GM04503 (cell line): ENCODE data around the gene RIC3.

Experiments
- DNase-seq: peaks from one replicate; pipeline ENCODE4 v3.0.0-alpha.2; 2012; ENCODE audit warnings: low read depth

The RIC3 gene

GRCh38 chr11:8066911-8067455 is 101.8 kb downstream of the RIC3 start:
- DNase-seq, result no peak

GRCh38 chr11:8066036-8066910 is 102.6 kb downstream of the RIC3 start:
- no peak for DNase-seq

GRCh38 chr11:8065031-8065430 is 103.8 kb downstream of the RIC3 start:
- DNase-seq, result no peak

- DNase-seq, result no peak
These were observed 105.5 kb downstream of the RIC3 start for GRCh38 chr11:8063324-8063723.

GRCh38 chr11:8062781-8063257 is 106.0 kb downstream of the RIC3 start:
- DNase-seq, result no peak

GRCh38 chr11:8061555-8062428 is 107.0 kb downstream of the RIC3 start:
- no peak for DNase-seq

GRCh38 chr11:8060801-8061554 is 107.8 kb downstream of the RIC3 start:
- DNase-seq, result peak; percentile 35

- DNase-seq, result no peak
These were observed 108.6 kb downstream of the RIC3 start for GRCh38 chr11:8060146-8060719.

GRCh38 chr11:8059571-8060011 is 109.2 kb downstream of the RIC3 start:
- DNase-seq, result no peak

- no peak for DNase-seq
These were observed 109.8 kb downstream of the RIC3 start for GRCh38 chr11:8059030-8059429.

- no peak for DNase-seq
These were observed 110.6 kb downstream of the RIC3 start for GRCh38 chr11:8058216-8058615.

- DNase-seq, result peak; percentile 49
These were observed 111.9 kb downstream of the RIC3 start for GRCh38 chr11:8056810-8057463.
